ENCODE results near the gene RTEL1.

GRCh38 chr20:63651942-63652191 lies 6.2 kb upstream of the RTEL1 start:
- TF ChIP-seq CTCF (IDR thresholded peaks at IDR 0.05; ENCODE audit: low read depth, low read length) (no peak), EZH2phosphoT487 (IDR thresholded peaks at IDR 0.05; ENCODE audit: low read depth) (no peak)
